Measurements from ENCODE around the gene THSD4.

Gene THSD4

DNA sequence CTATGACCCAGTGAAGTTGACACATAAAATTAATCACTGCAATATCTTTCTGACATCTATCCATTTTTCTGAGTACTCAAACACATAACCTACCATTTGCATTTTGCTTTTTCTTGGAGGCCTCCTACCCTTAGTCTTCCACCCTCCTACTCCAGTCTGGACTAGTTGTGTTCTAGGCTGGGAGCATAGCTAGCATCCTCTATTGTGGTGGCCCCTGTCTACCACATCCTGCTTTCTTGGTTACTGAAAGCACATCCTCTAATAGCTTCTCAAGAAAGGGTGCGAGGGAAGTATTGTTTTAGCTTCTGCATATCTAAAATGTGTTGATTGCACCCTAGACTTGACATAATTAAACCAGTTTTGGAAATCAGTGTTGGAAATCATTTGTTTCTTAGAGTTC is 176.5 kb downstream of the THSD4 start:
- H3K4me2 ChIP-seq (ENCODE audit: low read length), result no peak overlapping the region
- TF ChIP-seq EZH2phosphoT487 (IDR thresholded peaks at IDR 0.05; ENCODE audit: borderline replicate concordance, low read length), result no peak
- TF ChIP-seq, protein P1, sequence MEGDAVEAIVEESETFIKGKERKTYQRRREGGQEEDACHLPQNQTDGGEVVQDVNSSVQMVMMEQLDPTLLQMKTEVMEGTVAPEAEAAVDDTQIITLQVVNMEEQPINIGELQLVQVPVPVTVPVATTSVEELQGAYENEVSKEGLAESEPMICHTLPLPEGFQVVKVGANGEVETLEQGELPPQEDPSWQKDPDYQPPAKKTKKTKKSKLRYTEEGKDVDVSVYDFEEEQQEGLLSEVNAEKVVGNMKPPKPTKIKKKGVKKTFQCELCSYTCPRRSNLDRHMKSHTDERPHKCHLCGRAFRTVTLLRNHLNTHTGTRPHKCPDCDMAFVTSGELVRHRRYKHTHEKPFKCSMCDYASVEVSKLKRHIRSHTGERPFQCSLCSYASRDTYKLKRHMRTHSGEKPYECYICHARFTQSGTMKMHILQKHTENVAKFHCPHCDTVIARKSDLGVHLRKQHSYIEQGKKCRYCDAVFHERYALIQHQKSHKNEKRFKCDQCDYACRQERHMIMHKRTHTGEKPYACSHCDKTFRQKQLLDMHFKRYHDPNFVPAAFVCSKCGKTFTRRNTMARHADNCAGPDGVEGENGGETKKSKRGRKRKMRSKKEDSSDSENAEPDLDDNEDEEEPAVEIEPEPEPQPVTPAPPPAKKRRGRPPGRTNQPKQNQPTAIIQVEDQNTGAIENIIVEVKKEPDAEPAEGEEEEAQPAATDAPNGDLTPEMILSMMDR (IDR thresholded peaks at IDR 0.05; ENCODE audit: low read depth, low read length, poor library complexity, severe bottlenecking), result no peak
- H3K9me2 ChIP-seq (replicated peaks; ENCODE audit: control insufficient read depth, low read length), result no peaks in the 10 kb centered on the region
- H3K27me3 ChIP-seq (ENCODE audit: control insufficient read depth, low read length), result no peaks in the 10 kb centered on the region
- H3K36me3 ChIP-seq (ENCODE audit: control insufficient read depth, low read length), result no peaks in the 10 kb centered on the region
- H3K27ac ChIP-seq (ENCODE audit: low read depth, low read length), result no peak overlapping the region
- no peaks in the 10 kb centered on the region for H4K20me1 ChIP-seq (ENCODE audit: control insufficient read depth, insufficient read depth, low read depth, low read length)
- no peak overlapping the region for H3K4me3 ChIP-seq (ENCODE audit: low read length)
- no peaks in the 10 kb centered on the region for H3F3A ChIP-seq (ENCODE audit: control insufficient read depth, insufficient read depth)
- H3K4me1 ChIP-seq (ENCODE audit: control insufficient read depth, low read length), result no peaks in the 10 kb centered on the region
- H3K79me2 ChIP-seq (ENCODE audit: control insufficient read depth, low read length), result no peaks in the 10 kb centered on the region
- no peaks in the 10 kb centered on the region for H3K9me3 ChIP-seq (ENCODE audit: control insufficient read depth, insufficient read depth, low read length)

DNA sequence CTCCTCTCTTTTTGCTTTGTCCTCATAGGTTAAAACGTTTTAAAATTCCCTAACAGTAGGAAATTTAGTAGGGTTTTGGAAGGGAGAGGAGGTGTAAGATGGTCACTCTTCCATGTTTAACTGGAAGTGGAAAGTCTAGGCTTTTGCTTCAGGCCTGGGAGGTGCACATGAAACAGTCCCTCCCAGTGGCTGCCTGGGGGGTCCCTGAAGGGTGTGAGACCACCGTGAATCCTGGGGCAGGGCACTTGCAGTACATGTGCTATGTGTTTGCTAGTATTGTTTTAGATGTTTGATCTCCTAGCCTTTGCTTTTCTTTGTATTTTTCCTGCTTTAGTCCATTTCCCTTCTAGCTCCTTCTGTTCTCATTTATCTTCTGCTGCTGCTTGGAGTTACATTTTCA is 178.5 kb downstream of the THSD4 start:
- Histone ChIP-seq H3K9me2 (replicated peaks; ENCODE audit: control insufficient read depth, low read length) (no peaks in the 10 kb centered on the region), H3K4me1 (ENCODE audit: control insufficient read depth, low read length) (no peaks in the 10 kb centered on the region), H3K79me2 (ENCODE audit: control insufficient read depth, low read length) (no peaks in the 10 kb centered on the region), H3K36me3 (ENCODE audit: control insufficient read depth, low read length) (no peaks in the 10 kb centered on the region), H3K27me3 (ENCODE audit: control insufficient read depth, low read length) (no peaks in the 10 kb centered on the region), H3K4me2 (ENCODE audit: low read length) (no peak overlapping the region), H3F3A (ENCODE audit: control insufficient read depth, insufficient read depth) (no peaks in the 10 kb centered on the region), H3K4me3 (ENCODE audit: low read length) (no peak overlapping the region), H3K9me3 (ENCODE audit: control insufficient read depth, insufficient read depth, low read length) (no peaks in the 10 kb centered on the region), H3K27ac (ENCODE audit: low read depth, low read length) (no peak overlapping the region), H4K20me1 (ENCODE audit: control insufficient read depth, insufficient read depth, low read depth, low read length) (no peaks in the 10 kb centered on the region)
- TF ChIP-seq EZH2phosphoT487 (IDR thresholded peaks at IDR 0.05; ENCODE audit: borderline replicate concordance, low read length), result no peak
- TF ChIP-seq, protein P1 (IDR thresholded peaks at IDR 0.05; ENCODE audit: low read depth, low read length, poor library complexity, severe bottlenecking), result no peak

DNA sequence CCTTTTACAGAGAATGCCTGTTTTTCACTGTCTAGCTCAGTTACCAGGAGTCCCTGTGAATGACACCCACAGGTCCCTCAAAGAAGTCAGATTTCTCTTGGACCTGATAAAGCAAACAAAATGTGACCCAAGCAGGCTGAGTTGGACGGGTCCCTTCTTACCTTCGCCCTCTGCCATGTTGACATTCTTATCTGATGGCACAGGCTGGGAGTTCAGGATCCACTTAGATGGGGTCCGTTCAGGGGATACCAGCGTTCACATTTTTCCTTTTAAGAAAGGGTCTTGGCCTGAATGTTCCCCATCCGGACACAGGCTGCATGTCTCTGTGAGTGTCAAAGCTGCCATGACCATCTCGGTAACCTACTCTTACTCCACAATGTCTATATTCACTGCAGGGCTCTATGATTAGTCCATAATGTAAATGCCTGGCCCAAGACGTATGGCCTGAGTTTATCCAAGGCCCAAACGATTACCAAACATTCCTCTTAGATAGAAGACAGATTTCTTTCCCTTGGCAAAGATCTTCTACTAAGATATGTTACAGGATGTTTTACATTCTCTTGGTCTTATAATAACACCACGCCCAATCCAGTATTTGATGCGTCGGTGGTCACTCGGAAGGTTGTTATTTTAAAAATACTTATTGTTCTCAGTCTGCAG is 179.1 kb downstream of the THSD4 start:
- H3K36me3 ChIP-seq (ENCODE audit: control insufficient read depth, low read length), result no peaks in the 10 kb centered on the region
- H3K27ac ChIP-seq (ENCODE audit: low read depth, low read length), result no peak overlapping the region
- no peak overlapping the region for H3K4me2 ChIP-seq (ENCODE audit: low read length)
- no peaks in the 10 kb centered on the region for H4K20me1 ChIP-seq (ENCODE audit: control insufficient read depth, insufficient read depth, low read depth, low read length)
- no peaks in the 10 kb centered on the region for H3K9me3 ChIP-seq (ENCODE audit: control insufficient read depth, insufficient read depth, low read length)
- H3F3A ChIP-seq (ENCODE audit: control insufficient read depth, insufficient read depth), result no peaks in the 10 kb centered on the region
- H3K4me3 ChIP-seq (ENCODE audit: low read length), result no peak overlapping the region
- H3K79me2 ChIP-seq (ENCODE audit: control insufficient read depth, low read length), result no peaks in the 10 kb centered on the region
- H3K9me2 ChIP-seq (replicated peaks; ENCODE audit: control insufficient read depth, low read length), result no peaks in the 10 kb centered on the region
- H3K27me3 ChIP-seq (ENCODE audit: control insufficient read depth, low read length), result no peaks in the 10 kb centered on the region
- no peaks in the 10 kb centered on the region for H3K4me1 ChIP-seq (ENCODE audit: control insufficient read depth, low read length)
- TF ChIP-seq, protein P1 (IDR thresholded peaks at IDR 0.05; ENCODE audit: low read depth, low read length, poor library complexity, severe bottlenecking), result no peak
- TF ChIP-seq EZH2phosphoT487 (IDR thresholded peaks at IDR 0.05; ENCODE audit: borderline replicate concordance, low read length), result no peak
